NCI-H82 treated with DMSO at 0.1 percent for 48 hours (cell line): Measurements from ENCODE around the gene FCER1G.
"Not testable (repeated sequence)": the region's sequence is repeated elsewhere in the genome, so short reads cannot be mapped to it uniquely, and the experiment has no call there.

Experiments
- DNase-seq: peaks from one replicate; lab custom pipeline; 2025; ENCODE audit not compliant: unreplicated experiment; lab: John Stamatoyannopoulos, UW

The FCER1G gene

GRCh38 chr1:161206411-161207140 lies 8.5 kb upstream of the FCER1G start:
- no peak for DNase-seq

DNA sequence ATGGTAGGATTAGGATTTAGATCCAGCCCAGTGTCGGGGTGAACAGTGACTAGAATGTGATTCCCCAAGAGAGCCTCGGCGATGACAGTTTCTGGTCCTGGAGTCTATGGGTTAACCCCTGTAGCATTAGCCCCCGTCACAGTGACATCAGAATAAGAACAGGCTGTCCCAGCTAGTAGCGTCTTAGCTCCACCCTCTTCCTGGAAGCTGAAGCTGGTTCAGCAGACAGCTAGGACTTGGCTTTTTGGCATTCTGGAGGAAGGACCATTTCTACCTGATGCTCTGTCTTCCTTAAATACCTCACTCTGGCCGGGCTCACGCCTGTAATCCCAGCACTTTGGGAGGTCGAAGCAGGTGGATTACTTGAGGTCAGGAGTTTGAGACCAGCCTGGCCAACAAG lies 7.9 kb upstream of the FCER1G start:
- DNase-seq = no peak

DNA sequence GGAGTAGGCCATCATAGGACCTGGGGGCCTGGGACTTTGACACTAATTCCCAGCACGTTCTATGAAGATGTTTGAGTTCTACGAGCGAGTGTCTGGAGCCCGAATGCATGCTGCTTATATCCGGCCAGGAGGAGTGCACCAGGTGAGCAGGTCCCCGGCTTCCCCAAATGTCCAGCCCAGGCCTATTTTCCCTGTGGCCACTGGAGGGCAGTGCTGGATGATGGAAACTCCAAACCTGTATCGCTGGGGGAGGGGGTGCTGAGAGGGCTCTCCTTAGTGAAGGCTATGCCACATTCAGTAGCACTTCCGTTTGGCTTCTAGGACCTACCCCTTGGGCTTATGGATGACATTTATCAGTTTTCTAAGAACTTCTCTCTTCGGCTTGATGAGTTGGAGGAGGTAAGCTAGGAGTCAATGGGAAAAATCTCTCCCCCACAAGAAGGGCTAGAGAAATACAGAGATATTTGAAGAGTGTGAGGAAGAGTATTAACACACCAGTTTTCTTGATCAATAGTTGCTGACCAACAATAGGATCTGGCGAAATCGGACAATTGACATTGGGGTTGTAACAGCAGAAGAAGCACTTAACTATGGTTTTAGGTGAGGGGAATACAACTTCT lies 5.2 kb upstream of the FCER1G start:
- DNase-seq = peak; percentile 72

GRCh38 chr1:161214369-161214768 lies 726 bp upstream of the FCER1G start:
- DNase-seq = no peak

- no peak for DNase-seq
These were observed 2.0 kb downstream of the FCER1G start for GRCh38 chr1:161216945-161217712.

DNA sequence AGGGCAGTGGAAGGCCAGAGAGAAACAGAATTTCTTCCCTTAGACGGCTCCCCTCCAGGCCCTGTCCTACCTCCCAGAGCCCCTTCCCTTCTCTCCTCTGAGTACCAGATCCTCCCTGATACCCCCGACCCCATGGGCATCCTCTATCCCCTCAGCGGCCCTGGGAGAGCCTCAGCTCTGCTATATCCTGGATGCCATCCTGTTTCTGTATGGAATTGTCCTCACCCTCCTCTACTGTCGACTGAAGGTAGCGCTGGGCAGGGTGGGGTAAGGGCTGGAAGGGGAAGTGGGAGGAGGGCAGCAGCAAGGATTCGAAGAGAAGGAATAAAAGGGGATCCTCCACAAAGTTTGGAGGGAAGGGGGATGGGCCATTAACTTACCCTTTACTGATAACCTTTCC lies 2.7 kb downstream of the FCER1G start:
- no peak for DNase-seq

- no peak for DNase-seq
These were observed 3.4 kb downstream of the FCER1G start for GRCh38 chr1:161218301-161219077.

DNA sequence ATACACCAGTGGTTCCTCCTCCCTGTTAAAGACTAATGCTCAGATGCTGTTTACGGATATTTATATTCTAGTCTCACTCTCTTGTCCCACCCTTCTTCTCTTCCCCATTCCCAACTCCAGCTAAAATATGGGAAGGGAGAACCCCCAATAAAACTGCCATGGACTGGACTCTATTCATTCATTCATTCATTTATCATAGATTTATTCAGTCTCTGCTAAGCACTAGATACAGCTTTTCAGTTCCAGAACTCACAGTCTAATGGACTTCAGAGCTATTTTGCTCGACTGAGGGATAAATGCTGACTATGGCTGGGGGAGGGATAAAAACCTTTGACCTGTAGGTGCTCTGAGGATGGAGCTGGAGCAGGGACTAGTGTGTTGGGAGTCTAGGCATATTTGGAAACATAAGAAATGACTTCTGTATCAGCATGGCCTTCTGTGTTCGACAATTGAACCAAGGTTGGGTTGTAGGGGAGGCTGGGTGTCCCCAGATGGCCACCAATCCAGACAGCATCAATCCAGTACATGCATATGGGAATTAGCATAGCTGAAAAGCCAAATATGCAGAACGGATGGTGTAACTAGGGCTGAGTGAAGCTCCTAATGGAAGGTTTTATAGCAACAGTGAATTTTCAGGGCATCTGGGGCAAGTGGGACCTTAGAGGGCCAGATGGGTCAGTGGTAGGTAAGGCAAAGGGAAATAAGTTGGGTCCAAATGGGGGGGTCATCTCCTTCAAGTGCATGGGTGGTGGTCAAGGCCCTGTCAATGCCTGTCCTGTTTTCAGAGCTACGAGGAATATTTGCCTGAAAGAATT lies 4.2 kb downstream of the FCER1G start:
- DNase-seq = no peak

GRCh38 chr1:161220002-161220401 lies 4.9 kb downstream of the FCER1G start:
- no peak for DNase-seq

DNA sequence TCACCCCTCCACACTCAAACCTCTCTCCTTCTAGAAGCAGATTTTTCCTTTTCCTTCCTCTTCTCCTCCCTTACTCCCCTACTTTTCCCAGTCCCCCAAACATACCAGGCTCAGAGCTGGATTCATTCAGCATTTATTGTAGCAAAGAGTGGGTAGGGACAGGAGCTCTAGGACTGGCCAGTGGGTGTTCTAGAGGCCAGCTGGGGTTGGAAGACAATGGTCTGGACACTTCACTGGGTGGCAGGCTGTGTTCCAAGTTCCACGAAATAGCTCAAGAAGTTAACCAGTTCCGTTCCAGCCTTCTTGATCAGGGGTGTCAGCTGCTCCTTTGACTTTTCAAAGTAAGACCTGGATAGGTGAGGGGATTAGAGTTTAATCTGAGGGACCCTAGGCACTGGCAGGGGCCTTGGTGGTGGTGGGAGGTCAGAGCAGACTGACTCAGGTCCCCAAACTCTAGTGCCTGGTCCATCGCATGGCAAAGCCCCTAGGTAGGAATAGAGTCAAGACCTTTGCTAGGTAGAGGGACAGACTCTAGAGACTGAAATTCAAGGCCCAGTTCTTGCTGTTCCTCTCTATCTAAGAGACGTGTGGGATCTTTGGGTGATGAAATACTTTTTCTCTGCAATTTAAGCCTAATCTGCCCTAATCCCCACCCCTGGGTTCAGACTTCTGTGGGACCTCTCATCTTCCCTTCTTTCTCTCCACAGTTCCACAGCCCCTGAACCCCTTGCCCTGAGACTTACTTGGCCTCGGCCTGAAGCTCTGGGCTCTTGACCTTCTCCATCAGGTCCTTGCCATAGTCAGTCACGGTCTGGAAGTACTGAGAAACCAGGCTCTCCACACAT lies 7.3 kb downstream of the FCER1G start:
- no peak for DNase-seq

GRCh38 chr1:161223805-161224694 lies 9.0 kb downstream of the FCER1G start:
- DNase-seq = no peak

- not testable (repeated sequence) for DNase-seq
These were observed 9.6 kb downstream of the FCER1G start for GRCh38 chr1:161224695-161225087.

DNA sequence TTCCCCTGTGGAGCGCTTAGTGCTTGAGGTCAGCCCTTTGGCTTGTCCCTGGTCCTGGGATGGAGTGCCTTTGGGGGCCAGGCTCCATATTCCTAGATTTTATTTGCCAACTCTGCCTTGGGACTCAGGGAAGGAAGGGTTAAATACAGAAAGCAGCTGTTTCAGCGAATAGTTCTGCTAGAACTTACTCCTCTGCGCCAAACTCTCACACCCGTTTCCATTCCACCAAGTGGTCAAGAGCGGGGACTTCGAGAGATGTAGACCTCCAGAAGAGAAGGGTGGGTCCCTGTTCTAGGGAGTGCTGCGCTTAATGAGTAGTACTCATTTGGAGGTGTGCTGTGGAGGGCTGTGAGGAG lies 10.1 kb downstream of the FCER1G start:
- DNase-seq = no peak

DNA sequence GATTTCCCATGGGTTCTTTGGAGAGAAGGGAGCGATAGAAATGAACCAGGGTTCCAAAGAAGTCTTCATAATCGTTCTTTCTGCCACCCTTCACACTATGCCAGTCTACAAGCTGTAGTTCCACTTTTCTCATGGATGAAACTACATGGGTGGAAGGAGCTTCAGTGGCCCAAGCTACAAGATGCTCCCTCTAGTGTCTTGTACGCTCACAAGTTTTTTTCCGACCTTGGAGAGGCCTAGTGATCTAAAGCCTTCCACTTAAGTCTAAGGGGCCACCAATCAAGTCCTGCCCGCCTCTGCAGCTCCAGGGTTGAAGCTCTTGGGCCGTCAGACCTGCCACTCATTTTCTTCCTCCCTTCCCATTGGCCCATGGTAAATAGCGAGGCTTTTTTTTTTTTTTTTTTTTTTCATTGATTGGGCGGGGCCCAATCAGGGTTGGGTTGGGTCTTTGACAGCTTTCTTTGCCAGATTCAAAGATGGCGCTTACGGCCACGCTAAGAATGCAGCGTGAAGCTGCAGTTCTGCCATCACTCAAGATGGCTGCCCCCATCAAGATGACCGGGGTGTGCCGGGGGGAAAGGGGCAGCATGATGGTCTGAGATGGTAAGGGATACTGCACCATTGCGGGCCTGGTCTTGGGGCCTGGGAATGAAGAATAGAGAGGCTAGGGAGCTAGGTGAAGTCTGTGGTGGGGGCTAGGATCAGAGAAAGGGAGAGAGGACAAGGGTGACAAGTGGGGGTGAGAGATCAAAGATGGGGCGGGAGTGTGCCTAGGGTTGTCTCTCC lies 10.6 kb downstream of the FCER1G start, which contains the start of gene TOMM40L:
Gene TOMM40L, plus strand, starts transcription at position 527 of the 786 bp plus-strand sequence. CDS start 430 bp downstream, outside the sequence.
- DNase-seq = peak; percentile 100

- DNase-seq = no peak
These were observed 11.2 kb downstream of the FCER1G start for GRCh38 chr1:161226320-161226711.

DNA sequence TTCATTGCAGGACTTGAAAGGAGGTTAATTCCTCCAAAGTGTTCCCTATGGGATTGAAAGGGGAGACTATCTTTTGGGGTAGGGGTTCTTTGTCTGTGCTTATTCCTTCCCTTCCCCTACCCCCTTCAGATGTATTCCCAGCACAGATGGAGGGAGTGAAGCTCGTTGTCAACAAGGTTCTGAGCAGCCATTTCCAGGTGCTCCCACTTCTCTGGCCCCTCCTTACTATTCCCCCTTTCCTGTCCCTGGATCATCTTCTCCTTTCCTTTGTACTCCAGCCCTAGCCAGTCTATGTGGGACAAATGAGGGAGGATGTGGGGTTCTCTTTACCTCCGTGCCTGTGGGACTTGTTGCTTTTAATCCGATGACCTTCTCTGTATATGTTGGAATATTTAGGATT lies 11.7 kb downstream of the FCER1G start:
- DNase-seq = no peak

DNA sequence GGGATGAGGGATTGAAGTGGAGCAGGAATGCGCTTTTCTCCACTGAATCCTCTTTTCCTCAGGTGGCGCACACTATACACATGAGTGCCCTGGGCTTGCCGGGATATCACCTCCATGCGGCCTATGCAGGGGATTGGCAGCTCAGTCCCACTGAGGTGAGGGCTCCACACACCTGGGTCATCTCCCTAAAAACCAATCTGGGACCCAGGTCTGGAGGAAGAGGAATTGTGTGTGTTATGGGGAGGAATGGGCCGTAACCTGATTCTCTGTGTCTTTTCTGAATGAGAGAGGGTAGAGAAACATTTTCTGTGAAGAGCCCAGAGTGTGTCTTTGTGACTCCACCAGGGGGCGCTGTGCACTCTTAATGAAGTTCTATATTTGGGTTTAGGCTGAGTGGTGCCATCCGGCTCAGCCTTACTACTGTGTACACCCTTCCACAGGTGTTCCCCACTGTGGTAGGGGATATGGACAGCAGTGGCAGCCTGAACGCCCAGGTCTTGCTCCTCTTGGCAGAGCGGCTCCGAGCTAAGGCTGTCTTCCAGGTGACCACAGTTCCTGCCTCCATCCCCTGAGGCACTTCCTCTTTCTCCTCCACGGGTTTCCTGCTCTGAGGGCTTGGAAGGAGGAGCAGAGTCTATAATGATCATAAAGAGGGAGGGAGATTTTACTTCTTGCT lies 12.2 kb downstream of the FCER1G start:
- DNase-seq = peak; percentile 76
